ENCODE measurements around the gene ZNF487. TPM values are rescaled to one million over a fixed set of nuclear protein-coding genes. Genes with fewer than 3 reads are reported as not detected.
A peak's percentile ranks its signal among the peaks of the same experiment; 100 is the strongest.

ZNF487 gene
- total RNA-seq, 1 experiment from 2014 or later: 4.0 TPM

DNA sequence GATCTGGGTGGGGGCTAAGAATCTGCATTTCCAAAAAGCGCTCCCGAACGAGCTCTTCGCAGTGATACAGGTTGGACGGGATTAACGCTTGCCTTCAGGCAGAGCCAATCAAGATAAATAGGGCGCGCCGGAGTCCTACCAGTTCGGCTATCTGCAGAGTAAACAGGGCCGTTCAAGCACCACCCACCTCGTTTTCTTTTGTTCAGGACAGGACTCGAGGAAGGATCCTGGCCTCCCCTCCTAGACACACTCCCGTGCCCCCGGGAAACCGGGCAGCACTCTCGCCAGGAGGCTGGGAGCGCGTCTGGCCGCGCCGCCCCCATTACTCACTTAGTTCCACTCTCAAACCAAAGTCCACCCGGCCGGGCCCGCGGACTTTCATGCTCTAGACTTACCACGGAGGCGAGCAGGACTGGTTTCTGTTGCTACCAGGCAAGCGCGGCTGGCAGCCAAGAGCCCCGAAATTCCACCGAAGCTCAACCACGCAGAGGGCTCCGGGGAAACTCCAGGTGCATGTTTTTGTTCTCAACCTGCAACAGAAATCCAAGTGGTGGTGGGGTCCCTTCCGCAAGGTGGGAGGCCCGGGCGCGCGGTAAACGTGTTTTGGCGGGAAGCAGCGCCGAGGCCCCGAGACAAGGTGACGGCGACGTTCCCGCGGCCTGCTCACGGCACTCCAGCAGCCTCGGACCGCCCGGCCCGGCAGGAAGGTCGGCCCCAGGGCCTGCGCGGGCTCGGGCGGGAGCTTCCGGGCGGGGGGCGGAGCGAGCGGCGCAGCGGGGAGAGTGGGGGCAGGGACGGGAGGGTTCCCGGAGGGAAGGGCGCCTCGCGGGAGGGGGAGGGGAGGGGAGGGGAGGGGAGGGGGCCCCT, 40.6 kb upstream of the ZNF487 start:
- no peak for TF ChIP-seq ELF1 (IDR thresholded peaks at IDR 0.05; ENCODE audit: borderline replicate concordance, low read depth)
- no peak for TF ChIP-seq SRF (IDR thresholded peaks at IDR 0.05; ENCODE audit: low read depth)
- TF ChIP-seq, protein P1, sequence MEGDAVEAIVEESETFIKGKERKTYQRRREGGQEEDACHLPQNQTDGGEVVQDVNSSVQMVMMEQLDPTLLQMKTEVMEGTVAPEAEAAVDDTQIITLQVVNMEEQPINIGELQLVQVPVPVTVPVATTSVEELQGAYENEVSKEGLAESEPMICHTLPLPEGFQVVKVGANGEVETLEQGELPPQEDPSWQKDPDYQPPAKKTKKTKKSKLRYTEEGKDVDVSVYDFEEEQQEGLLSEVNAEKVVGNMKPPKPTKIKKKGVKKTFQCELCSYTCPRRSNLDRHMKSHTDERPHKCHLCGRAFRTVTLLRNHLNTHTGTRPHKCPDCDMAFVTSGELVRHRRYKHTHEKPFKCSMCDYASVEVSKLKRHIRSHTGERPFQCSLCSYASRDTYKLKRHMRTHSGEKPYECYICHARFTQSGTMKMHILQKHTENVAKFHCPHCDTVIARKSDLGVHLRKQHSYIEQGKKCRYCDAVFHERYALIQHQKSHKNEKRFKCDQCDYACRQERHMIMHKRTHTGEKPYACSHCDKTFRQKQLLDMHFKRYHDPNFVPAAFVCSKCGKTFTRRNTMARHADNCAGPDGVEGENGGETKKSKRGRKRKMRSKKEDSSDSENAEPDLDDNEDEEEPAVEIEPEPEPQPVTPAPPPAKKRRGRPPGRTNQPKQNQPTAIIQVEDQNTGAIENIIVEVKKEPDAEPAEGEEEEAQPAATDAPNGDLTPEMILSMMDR (IDR thresholded peaks at IDR 0.05 in 2 of 3, conservative IDR thresholded peaks at IDR 0.05 in 1 of 3; ENCODE audit: borderline replicate concordance in 1 of 3, insufficient read depth in 1 of 3, low read depth in 2 of 3, low read length in 2 of 3): no peak
- TF ChIP-seq, protein P2, sequence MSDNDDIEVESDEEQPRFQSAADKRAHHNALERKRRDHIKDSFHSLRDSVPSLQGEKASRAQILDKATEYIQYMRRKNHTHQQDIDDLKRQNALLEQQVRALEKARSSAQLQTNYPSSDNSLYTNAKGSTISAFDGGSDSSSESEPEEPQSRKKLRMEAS (IDR thresholded peaks at IDR 0.05): peak; percentile 64
- TF ChIP-seq, protein P3, sequence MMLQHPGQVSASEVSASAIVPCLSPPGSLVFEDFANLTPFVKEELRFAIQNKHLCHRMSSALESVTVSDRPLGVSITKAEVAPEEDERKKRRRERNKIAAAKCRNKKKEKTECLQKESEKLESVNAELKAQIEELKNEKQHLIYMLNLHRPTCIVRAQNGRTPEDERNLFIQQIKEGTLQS (IDR thresholded peaks at IDR 0.05): no peak
- TF ChIP-seq POLR2AphosphoS5 (IDR thresholded peaks at IDR 0.05; ENCODE audit: low read depth, low read length): no peak
- TF ChIP-seq YY1 (IDR thresholded peaks at IDR 0.05; ENCODE audit: extremely low read depth, insufficient replicate concordance, low read depth, low read length): no peak
- TF ChIP-seq EGR1 (IDR thresholded peaks at IDR 0.05; ENCODE audit: low read depth): no peak
- no peak for TF ChIP-seq EZH2phosphoT487 (IDR thresholded peaks at IDR 0.05; ENCODE audit: borderline replicate concordance)
- TF ChIP-seq FOSL1 (IDR thresholded peaks at IDR 0.05; ENCODE audit: low read depth): no peak; the same call in 1 of the 2 replicates
- no peak for TF ChIP-seq EZH2 (IDR thresholded peaks at IDR 0.05)
- TF ChIP-seq TCF7L2 (IDR thresholded peaks at IDR 0.05; ENCODE audit: borderline replicate concordance, extremely low read depth, insufficient read depth, insufficient read length): no peak
- no peak for TF ChIP-seq ZNF274 (IDR thresholded peaks at IDR 0.05; ENCODE audit: low read depth, low read length)
- TF ChIP-seq SP1 (IDR thresholded peaks at IDR 0.05; ENCODE audit: low read depth): no peak; the same call in 1 of the 2 replicates
- peak; percentile 32; the same call in 1 of the 2 replicates for TF ChIP-seq ZFX (IDR thresholded peaks at IDR 0.05)
- TF ChIP-seq CEBPB (IDR thresholded peaks at IDR 0.05; ENCODE audit: low read depth): no peak
- TF ChIP-seq RAD21 (IDR thresholded peaks at IDR 0.05; ENCODE audit: low read depth): no peak
- TF ChIP-seq, protein P4, sequence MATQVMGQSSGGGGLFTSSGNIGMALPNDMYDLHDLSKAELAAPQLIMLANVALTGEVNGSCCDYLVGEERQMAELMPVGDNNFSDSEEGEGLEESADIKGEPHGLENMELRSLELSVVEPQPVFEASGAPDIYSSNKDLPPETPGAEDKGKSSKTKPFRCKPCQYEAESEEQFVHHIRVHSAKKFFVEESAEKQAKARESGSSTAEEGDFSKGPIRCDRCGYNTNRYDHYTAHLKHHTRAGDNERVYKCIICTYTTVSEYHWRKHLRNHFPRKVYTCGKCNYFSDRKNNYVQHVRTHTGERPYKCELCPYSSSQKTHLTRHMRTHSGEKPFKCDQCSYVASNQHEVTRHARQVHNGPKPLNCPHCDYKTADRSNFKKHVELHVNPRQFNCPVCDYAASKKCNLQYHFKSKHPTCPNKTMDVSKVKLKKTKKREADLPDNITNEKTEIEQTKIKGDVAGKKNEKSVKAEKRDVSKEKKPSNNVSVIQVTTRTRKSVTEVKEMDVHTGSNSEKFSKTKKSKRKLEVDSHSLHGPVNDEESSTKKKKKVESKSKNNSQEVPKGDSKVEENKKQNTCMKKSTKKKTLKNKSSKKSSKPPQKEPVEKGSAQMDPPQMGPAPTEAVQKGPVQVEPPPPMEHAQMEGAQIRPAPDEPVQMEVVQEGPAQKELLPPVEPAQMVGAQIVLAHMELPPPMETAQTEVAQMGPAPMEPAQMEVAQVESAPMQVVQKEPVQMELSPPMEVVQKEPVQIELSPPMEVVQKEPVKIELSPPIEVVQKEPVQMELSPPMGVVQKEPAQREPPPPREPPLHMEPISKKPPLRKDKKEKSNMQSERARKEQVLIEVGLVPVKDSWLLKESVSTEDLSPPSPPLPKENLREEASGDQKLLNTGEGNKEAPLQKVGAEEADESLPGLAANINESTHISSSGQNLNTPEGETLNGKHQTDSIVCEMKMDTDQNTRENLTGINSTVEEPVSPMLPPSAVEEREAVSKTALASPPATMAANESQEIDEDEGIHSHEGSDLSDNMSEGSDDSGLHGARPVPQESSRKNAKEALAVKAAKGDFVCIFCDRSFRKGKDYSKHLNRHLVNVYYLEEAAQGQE (IDR thresholded peaks at IDR 0.05; ENCODE audit: low read depth): no peak
- peaks cover 41% of the 10 kb centered on the region; the same call in 1 of the 2 replicates for H4K20me1 ChIP-seq (ENCODE audit: insufficient read depth)
- peak; percentile 73 for ATAC-seq
- RAD21 ChIA-PET (ENCODE audit: low non-redundant PET in 1 of 2, low total read pairs in 2 of 2, uncharacterized antibody in 2 of 2, unreplicated experiment in 2 of 2): interaction anchor here in 1 of 2 experiments (0.6 kb wide), 2 partner anchors 14 to 176 kb away, joined by 3 to 4 read pairs; no protein-coding TSS in a partner anchor
- peak overlapping the region; percentile 96 for H3K27ac ChIP-seq (ENCODE audit: low read depth, low read length)
- peaks cover 32 to 62% of the 10 kb centered on the region in 2 experiments for H3K4me1 ChIP-seq (ENCODE audit: control insufficient read depth in 1 of 2, insufficient read depth in 2 of 2, low read length in 2 of 2)
- no peaks in the 10 kb centered on the region for H3K27me3 ChIP-seq (ENCODE audit: insufficient read depth, low read length)
- no peak overlapping the region for H2AFZ ChIP-seq (ENCODE audit: low read depth, low read length, poor library complexity, severe bottlenecking)
- H3K4me3 ChIP-seq (replicated peaks in 1 of 2; ENCODE audit: low read depth in 1 of 2, low read length in 2 of 2): peak overlapping the region; percentile 60 to 63
- CTCF ChIA-PET: no interaction called here
- DNase-seq (ENCODE audit: low read depth, low spot score): no peak
- BruUV-seq (replicated peaks): TSS peak; percentile 16
- peaks cover 26 to 59% of the 10 kb centered on the region in 2 experiments for H3K36me3 ChIP-seq (ENCODE audit: control insufficient read depth in 1 of 2, insufficient read depth in 2 of 2, low read length in 2 of 2)
- H3K9ac ChIP-seq (ENCODE audit: low read length): peak overlapping the region; percentile 100
- peaks cover 99% of the 10 kb centered on the region for H3K79me2 ChIP-seq (ENCODE audit: insufficient read depth, low read length)
- H3K9me3 ChIP-seq (ENCODE audit: control insufficient read depth in 1 of 2, insufficient read depth in 1 of 2, low read depth in 1 of 2, low read length in 2 of 2): no peaks in the 10 kb centered on the region
- H3K4me2 ChIP-seq (ENCODE audit: low read length): peak overlapping the region; percentile 92
- POLR2A ChIA-PET: interaction anchor here (0.6 to 2.1 kb wide), 6 partner anchors 9 to 36 kb away, joined by 3 to 11 read pairs (median 4); partner anchors contain the start of gene HNRNPF
- no peaks in the 10 kb centered on the region for H3K9me2 ChIP-seq (ENCODE audit: insufficient read depth)
- intact Hi-C loops (cut with micrococcal nuclease): no loop called here

Measured in HCT116 (cell line).